ENCODE results near the gene SCAP.
A peak's percentile ranks its signal among the peaks of the same experiment; 100 is the strongest.

SCAP gene

DNA sequence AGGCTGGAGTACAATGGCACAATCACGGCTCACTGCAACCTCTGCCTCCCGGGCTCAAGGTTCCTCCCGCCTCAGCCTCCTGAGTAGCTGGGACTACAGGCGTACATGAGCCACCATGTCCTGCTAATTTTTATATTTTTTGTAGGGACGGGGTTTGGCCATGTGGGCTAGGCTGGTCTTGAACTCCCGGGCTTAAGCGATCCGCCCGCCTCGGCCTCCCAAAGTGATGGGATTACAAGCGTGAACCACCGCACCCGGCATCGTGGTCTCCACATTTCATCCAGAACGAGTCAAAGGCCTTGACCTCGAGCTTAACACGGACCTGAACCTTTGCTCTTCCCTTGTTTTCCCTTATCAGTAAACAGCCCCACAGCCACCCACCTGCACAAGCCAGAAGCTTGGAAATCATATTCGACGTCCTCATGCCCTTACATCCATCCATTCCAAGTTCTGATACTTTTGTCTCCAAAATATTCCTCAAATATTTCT lies 96.3 kb downstream of the SCAP start:
- DNase-seq: no peak
- H3K27me3 ChIP-seq (replicated peaks): no peaks in the 10 kb centered on the region
- TF ChIP-seq CTCF (IDR thresholded peaks at IDR 0.05; ENCODE audit: low read depth, low read length, missing control alignments): no peak
- no peak overlapping the region for H3K27ac ChIP-seq
- no peaks in the 10 kb centered on the region for H3K36me3 ChIP-seq (replicated peaks)
- peak overlapping the region; percentile 99 for H3K4me3 ChIP-seq (ENCODE audit: low read depth, low read length)
- in situ Hi-C loops (cut with HindIII; ENCODE audit: low pct_ligation_motif_present, low sequenced_read_pairs): no loop called here

- Histone ChIP-seq H3K27me3 (replicated peaks) (no peaks in the 10 kb centered on the region), H3K27ac (no peak overlapping the region), H3K36me3 (replicated peaks) (no peaks in the 10 kb centered on the region), H3K4me3 (ENCODE audit: low read depth, low read length) (no peak overlapping the region)
- TF ChIP-seq CTCF (IDR thresholded peaks at IDR 0.05; ENCODE audit: low read depth, low read length, missing control alignments): no peak
- in situ Hi-C loops (cut with HindIII; ENCODE audit: low pct_ligation_motif_present, low sequenced_read_pairs): no loop called here
- DNase-seq: no peak
These were observed 96.9 kb downstream of the SCAP start for GRCh38 chr3:47378869-47379268.

GRCh38 chr3:47377186-47377585 lies 98.6 kb downstream of the SCAP start:
- no peaks in the 10 kb centered on the region for H3K36me3 ChIP-seq (replicated peaks)
- no peak overlapping the region for H3K27ac ChIP-seq
- H3K27me3 ChIP-seq (replicated peaks): no peaks in the 10 kb centered on the region
- in situ Hi-C loops (cut with HindIII; ENCODE audit: low pct_ligation_motif_present, low sequenced_read_pairs): no loop called here
- DNase-seq: no peak
- H3K4me3 ChIP-seq (ENCODE audit: low read depth, low read length): no peak overlapping the region
- TF ChIP-seq CTCF (IDR thresholded peaks at IDR 0.05; ENCODE audit: low read depth, low read length, missing control alignments): no peak

DNA sequence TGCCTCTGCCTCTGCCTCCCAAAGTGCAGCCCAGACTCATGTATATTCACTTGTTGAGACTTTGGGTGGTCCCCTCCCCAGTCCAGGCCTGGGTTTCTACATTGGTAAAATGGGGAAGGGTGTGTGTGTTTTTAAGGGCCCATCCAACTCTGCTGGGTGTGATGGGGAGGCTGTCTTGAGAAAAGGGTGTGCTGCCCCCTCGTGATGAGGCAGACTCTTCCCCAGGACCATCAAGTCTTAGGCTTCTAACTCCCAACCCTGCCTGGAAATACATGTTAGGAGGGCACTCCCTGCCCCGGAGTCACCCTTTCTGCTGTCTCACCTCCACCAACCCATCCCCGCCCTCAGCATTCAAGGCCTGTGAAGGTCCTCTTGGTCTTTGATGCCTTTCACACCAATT lies 99.3 kb downstream of the SCAP start:
- no peaks in the 10 kb centered on the region for H3K36me3 ChIP-seq (replicated peaks)
- no peak overlapping the region for H3K4me3 ChIP-seq (ENCODE audit: low read depth, low read length)
- DNase-seq: no peak
- TF ChIP-seq CTCF (IDR thresholded peaks at IDR 0.05; ENCODE audit: low read depth, low read length, missing control alignments): no peak
- in situ Hi-C loops (cut with HindIII; ENCODE audit: low pct_ligation_motif_present, low sequenced_read_pairs): no loop called here
- no peak overlapping the region for H3K27ac ChIP-seq
- H3K27me3 ChIP-seq (replicated peaks): no peaks in the 10 kb centered on the region

GRCh38 chr3:47374587-47374986 lies 101.2 kb downstream of the SCAP start:
- no peak for TF ChIP-seq CTCF (IDR thresholded peaks at IDR 0.05; ENCODE audit: low read depth, low read length, missing control alignments)
- Histone ChIP-seq H3K4me3 (ENCODE audit: low read depth, low read length) (no peak overlapping the region), H3K27me3 (replicated peaks) (no peaks in the 10 kb centered on the region), H3K36me3 (replicated peaks) (no peaks in the 10 kb centered on the region), H3K27ac (no peak overlapping the region)
- no peak for DNase-seq
- in situ Hi-C loops (cut with HindIII; ENCODE audit: low pct_ligation_motif_present, low sequenced_read_pairs): no loop called here

Data from brain microvascular endothelial cell (primary cell).